ENCODE results near the gene ERC2.

Gene ERC2

GRCh38 chr3:56187051-56187450, 281.2 kb downstream of the ERC2 start:
- no peak for DNase-seq (ENCODE audit: low read depth)

DNA sequence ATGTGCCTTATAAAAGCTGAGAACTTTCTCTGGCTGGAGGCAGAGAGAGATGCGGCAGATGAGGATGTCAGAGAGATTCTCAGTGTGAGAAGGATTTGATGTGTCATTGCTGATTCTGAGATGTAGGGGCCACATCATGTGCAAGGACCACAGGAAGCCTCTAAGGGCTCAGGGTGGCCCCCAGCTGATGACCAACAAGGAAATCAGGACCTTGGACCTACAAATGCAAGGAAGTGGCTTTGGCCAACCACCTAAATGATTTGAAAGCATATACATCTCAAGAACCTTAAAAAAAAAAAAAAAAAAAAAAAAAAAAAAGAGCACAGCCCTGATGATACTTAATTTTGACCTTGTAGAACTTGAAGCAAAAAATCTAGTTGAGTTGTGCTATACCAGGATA, 282.4 kb downstream of the ERC2 start:
- DNase-seq (ENCODE audit: low read depth), result no peak

DNA sequence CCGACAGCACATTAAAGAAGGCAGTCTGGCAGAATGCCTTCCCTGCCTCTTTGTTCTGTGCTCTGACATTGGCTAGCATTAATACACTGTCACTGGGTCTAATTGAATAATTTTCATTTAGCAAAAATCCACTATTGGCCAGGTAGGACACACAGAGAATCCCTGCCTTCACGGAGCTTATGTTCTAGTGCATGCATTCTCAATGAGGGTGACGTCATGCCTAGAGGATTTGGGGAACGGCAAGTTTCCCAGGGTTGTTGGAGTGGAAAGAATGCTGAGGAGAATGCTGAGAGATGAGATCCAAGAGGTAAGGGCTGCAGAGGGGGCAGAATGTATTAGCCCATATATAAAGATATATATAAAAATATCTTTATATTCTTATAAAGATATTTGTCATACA, 284.7 kb downstream of the ERC2 start:
- no peak for DNase-seq (ENCODE audit: low read depth)

GRCh38 chr3:56180433-56180832, 287.8 kb downstream of the ERC2 start:
- DNase-seq (ENCODE audit: low read depth), result no peak

GRCh38 chr3:56173601-56174000, 294.7 kb downstream of the ERC2 start:
- DNase-seq (ENCODE audit: low read depth), result no peak

DNA sequence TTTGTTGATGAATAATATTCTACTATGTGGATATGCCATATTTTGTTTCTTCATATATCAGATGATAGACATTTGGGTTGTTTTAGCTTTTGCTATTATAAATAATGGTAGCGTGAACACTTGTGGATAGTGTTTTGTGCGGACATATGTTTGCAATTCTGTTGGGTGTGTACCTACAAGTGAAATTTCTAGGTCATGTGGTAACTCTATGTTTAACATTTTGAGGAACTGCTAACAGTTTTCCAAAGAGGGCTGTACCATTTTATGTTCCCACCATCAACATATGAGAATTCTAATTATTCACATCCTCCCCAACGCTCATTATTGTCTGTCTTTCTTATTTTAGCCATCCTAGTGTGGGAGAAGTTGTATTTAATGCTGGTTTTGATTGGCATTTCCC, 303.8 kb downstream of the ERC2 start:
- no peak for DNase-seq (ENCODE audit: low read depth)

DNA sequence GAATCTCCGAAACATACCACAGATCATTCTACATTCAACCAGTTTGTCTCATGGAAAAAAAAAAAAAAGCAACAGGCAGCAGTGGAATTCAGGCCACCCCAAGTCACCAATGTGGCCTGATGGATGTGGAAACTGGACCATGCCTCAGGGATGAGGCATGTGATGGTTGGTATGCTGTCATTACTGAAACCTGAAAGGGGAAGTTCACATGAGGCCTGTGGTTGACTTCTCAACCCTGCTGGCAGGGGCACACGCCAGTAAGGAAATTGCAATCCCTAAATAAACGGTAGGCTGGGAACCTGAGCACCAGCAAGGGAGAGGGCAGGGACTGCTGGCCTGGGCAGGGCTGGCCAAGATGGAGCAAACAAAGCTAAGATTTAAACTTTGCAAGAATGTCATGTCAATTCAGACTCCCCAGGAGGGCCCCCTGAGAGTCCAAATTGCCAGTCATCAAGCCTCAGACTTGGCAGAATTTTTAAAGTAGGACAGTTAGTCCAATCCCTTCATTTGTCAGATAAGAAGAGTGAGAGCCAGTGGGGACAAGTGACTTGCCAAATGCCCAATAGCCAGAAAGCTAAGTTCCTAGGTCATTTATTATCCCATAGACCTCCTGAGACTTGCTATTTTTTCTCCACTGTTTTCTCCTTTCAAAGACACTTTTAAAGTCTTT, 310.4 kb downstream of the ERC2 start:
- DNase-seq (ENCODE audit: low read depth), result no peak

DNA sequence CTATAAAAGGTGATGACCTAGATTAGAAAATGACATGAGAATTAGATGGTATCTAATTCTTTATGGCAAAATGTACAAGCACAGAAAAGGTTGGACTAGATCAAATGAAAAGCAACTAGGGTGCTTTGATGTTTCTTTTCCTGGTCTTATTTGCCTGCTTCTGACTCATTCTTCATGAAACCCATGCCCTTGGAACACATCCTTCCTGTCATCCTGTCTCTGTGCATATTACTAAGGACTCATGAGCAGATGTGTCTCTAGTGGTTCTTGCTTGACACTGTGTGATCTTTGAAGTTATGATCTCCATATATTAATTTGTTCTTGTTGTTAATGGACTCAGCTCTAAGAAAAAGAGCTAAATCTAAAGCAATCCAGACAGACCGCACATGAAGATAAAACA, 314.0 kb downstream of the ERC2 start:
- DNase-seq (ENCODE audit: low read depth), result no peak

DNA sequence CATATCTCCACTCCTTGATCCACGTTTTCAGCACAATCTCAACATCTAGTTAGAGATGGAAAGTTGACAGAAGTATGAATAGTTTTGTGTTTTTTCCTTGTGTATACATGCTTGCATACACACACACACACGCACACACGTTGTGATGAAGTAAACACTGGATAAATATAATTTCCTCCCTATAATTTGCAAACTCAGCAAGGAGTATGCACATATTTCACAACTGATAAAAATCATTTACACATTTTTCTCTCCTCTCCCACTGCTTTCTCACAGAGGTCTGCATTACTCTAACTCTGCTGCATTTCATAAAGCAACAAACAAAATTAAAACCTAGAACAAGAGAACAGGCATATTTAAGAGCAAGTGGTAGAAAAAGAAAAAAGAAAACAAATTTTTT, 320.9 kb downstream of the ERC2 start:
- DNase-seq (ENCODE audit: low read depth), result no peak

GRCh38 chr3:56145410-56145809, 322.9 kb downstream of the ERC2 start:
- DNase-seq (ENCODE audit: low read depth), result no peak

- no peak for DNase-seq (ENCODE audit: low read depth)
These were observed 323.5 kb downstream of the ERC2 start for GRCh38 chr3:56144805-56145204.

- DNase-seq (ENCODE audit: low read depth), result no peak
These were observed 330.9 kb downstream of the ERC2 start for GRCh38 chr3:56137415-56137814.

DNA sequence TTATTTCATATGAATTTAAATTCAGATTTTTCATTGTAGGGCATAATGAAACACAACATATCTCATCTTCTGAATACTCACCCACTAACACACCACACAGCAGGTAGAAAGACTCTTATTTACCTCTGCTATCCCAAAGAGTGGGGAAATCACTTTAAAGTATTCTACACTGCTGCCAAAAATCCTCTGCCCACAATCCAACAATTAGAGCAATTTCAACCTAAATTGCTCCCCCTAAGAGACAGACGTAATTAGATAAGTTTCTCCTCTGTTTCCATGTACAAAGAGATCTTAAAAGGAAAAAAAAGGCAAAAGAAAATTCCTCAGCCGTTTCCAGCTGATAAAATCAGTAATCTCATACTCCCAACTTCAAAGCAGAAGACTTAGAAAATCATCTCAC, 331.8 kb downstream of the ERC2 start:
- DNase-seq (ENCODE audit: low read depth), result no peak

GRCh38 chr3:56135941-56136340, 332.3 kb downstream of the ERC2 start:
- no peak for DNase-seq (ENCODE audit: low read depth)

GRCh38 chr3:56133423-56133822, 334.8 kb downstream of the ERC2 start:
- no peak for DNase-seq (ENCODE audit: low read depth)

GRCh38 chr3:56132762-56133161, 335.5 kb downstream of the ERC2 start:
- DNase-seq (ENCODE audit: low read depth), result no peak

DNA sequence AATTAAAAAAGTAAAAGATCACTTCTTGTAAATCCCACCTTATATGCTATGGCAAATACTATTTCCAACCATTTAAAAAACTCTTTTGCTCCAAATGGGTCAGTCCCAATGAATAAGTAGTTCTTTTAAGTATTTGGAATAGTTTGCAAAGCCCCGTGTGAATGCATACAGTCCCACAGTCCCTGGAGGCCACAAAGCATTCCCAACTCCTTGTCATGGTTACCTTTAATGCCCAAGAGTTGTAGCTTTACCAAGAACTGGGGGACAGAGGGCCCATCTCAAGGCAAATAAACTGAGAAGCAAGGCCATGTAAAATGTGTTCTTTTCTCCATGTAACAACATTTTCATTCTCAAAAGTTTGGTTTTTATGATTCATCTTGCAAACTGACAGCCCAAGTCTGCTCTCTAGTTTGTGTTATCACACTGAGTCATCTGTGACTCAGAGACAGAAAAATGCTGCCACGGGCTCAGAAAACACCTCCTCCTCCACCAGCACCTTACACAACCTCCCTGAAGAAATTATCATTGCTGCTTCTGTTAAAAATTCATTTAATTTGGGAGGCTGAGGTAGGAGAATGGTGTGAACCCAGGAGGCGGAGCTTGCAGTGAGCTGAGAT, 336.2 kb downstream of the ERC2 start:
- no peak for DNase-seq (ENCODE audit: low read depth)

DNA sequence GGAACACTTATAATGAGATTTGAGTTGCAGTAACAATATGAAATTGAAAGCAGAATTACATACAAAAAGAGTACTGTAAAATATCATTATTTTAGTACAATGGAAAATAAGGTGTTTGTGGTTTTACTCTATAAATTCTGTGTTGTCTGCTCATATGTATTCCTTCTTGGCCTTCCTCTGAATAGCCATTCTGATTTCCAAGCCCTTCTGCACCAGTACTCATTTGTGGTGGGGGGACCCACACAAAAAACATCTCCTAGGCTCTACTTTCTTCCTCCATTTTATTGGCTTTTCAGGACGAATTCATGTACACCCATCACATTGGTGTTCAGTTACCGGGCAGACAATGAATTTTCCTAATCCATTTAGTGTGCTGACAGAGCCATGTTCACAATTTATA, 338.2 kb downstream of the ERC2 start:
- no peak for DNase-seq (ENCODE audit: low read depth)

GRCh38 chr3:56126632-56127031, 341.6 kb downstream of the ERC2 start:
- DNase-seq (ENCODE audit: low read depth), result no peak

DNA sequence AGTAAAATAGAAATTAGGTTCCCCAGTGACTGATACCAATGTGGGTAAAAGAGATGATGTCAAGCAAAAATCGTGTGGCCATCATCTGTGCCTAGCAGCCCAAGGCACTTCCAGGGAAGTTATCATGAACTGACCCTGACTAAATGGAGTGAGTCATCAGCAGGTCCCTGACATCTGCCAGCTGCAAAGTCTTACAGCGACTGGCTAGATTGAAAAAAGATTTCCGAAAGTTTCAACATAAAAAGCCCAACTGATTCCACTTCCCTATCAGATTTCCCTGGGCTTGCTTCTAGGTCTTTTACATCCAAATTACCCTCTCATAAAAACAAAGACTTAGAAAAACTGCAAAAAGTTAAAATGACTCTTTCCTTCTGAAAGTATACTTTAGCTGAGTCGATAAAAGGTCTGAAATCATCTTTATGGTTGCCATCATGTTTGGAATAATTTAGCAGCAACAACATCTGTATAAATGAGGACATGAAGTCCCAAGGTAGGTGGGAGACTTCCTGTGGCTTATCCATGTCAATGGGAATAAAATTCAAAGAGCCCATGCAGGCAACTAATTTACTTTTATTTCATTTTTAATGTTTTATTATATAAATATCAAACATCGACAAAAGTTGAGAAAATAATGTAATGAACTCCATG, 342.8 kb downstream of the ERC2 start:
- no peak for DNase-seq (ENCODE audit: low read depth)

DNA sequence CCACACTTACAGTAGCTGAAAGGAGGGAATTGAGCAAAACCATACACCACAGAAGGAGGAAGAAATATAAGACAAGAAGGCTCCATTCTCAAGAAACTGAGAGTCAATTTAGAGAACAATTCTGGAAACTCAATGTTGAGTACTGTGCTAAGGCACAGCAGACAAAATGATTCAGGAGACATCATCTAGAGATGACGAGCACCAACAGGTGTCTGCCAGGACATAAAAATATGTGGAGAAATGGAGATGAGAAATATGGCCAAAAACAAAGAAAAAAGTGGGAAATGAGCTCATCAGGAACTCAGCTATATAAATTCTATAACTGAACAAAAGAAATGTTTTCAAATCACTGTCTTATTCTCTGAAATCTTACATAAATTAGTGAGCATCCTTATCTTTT, 343.7 kb downstream of the ERC2 start:
- no peak for DNase-seq (ENCODE audit: low read depth)

- no peak for DNase-seq (ENCODE audit: low read depth)
These were observed 344.8 kb downstream of the ERC2 start for GRCh38 chr3:56123487-56123886.

DNA sequence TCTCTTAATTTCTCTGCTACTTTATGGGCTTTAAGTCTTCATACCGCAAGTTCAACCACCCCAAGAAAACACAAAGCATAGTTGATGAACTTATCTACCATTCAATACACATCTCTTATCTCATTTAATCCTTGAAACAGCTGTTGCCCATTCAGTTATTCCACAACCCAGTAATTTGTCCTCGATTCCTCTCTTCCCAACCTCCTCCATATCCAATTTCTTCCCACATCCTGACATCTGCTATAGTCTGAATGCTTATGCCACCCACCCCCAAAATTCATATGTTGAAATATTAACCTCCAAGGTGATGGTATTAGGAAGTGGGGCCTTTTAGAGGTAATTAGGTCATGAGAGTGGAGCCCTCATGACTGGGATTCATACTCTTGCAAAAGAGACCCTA, 345.4 kb downstream of the ERC2 start:
- DNase-seq (ENCODE audit: low read depth), result no peak

- no peak for DNase-seq (ENCODE audit: low read depth)
These were observed 346.6 kb downstream of the ERC2 start for GRCh38 chr3:56121716-56122115.
